ENCODE data around the gene ATP11B. TPM values are rescaled to one million over a fixed set of nuclear protein-coding genes. Genes with fewer than 3 reads are reported as not detected.
"Not testable (repeated sequence)": the region's sequence is repeated elsewhere in the genome, so short reads cannot be mapped to it uniquely, and the experiment has no call there.

Gene ATP11B
- total and polyA plus RNA-seq, 5 donors = 9.5 to 43.6 (median 36.1) TPM

DNA sequence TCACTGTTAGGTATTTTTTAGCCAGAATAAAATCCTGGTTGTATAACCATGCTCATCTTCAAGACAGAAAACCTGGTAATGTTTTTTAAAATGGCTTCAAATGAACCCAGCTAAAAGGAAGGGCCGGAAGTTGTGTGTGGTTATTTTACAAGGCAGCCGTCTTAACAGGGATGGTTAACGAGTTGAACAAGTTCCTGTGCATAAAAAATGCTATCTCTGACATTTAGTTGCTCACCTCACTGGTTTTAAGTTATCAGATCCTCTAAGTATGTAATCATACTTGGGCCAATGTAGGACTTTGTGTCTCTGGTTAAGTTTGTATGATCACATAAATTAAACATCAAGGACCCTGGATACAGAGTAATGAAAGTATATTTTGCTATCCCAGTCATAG, 2.1 kb downstream of the ATP11B start:
- intact Hi-C loops (cut with DNase I) = loop anchor here in 1 of 4 donors (10.0 kb wide), 1 partner anchor 81 kb away; no protein-coding TSS in a partner anchor
- 36% methylated on average over 3 of the region's 3 CpGs for WGBS
- Histone ChIP-seq H3K4me3 (ENCODE audit: low read length) (peak overlapping the region; percentile 91), H3K27me3 (ENCODE audit: control insufficient read depth, insufficient read depth) (no peaks in the 10 kb centered on the region), H3K9me3 (ENCODE audit: control insufficient read depth, low read length) (no peaks in the 10 kb centered on the region), H3K27ac (ENCODE audit: low read length) (no peak overlapping the region), H3K4me1 (ENCODE audit: control insufficient read depth, insufficient read depth, low read length) (no peaks in the 10 kb centered on the region)
- ATAC-seq (no peak), DNase-seq (no peak)

DNA sequence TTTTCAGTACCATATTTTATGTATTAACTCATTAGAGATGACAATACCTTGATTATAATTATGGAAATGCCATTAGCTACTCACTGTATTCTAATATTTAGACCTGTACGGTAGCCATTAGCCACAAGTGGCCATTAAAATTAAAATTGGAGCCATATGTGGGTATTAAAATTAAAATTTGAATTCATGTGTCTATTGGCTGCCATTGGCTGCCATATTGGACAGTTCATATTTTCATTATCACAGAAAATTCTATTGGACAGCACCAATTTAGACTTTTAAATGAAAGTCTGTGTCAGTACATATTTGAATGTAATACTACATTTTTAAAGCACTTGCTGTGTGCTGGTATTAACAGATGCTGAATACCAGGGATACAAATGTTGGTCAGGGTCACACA, 3.0 kb downstream of the ATP11B start:
- intact Hi-C loops (cut with DNase I) = loop anchor here in 1 of 4 donors (10.0 kb wide), 1 partner anchor 82 kb away; no protein-coding TSS in a partner anchor
- Histone ChIP-seq H3K27me3 (ENCODE audit: control insufficient read depth, insufficient read depth) (no peaks in the 10 kb centered on the region), H3K9me3 (ENCODE audit: control insufficient read depth, low read length) (no peaks in the 10 kb centered on the region), H3K4me3 (ENCODE audit: low read length) (no peak overlapping the region), H3K27ac (ENCODE audit: low read length) (no peak overlapping the region), H3K4me1 (ENCODE audit: control insufficient read depth, insufficient read depth, low read length) (no peaks in the 10 kb centered on the region)
- no peak for ATAC-seq
- WGBS = 98% methylated on average over 1 of the region's 1 CpG
- no peak for DNase-seq

DNA sequence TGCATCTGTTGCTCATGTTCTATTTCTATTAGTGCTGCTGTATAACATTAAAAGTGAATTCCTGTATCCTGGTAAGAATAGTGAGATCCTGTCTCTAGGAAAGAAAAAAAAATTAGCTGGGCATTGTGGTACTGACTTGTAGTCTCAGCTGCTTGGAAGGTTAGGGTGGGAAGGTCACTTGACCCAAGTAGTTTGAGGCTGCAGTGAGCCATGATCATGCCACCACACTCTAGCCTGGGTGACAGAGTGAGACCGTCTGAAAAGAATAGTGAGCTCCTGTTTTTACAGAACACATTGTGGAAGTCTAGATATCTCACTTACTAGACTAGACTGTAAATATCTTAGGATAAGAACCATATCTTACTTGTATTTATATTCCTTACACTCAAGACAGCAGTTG, 4.6 kb downstream of the ATP11B start:
- WGBS = 65% methylated on average over 1 of the region's 1 CpG
- DNase-seq = no peak
- peaks cover 2% of the 10 kb centered on the region for H3K4me1 ChIP-seq (ENCODE audit: control insufficient read depth, insufficient read depth, low read length)
- no peak overlapping the region for H3K27ac ChIP-seq (ENCODE audit: low read length)
- H3K9me3 ChIP-seq (ENCODE audit: control insufficient read depth, low read length) = no peaks in the 10 kb centered on the region
- H3K27me3 ChIP-seq (ENCODE audit: control insufficient read depth, insufficient read depth) = no peaks in the 10 kb centered on the region
- H3K4me3 ChIP-seq (ENCODE audit: low read length) = no peak overlapping the region
- intact Hi-C loops (cut with DNase I) = loop anchor here in 1 of 4 donors (10.0 kb wide), 1 partner anchor 83 kb away; no protein-coding TSS in a partner anchor
- no peak for ATAC-seq

DNA sequence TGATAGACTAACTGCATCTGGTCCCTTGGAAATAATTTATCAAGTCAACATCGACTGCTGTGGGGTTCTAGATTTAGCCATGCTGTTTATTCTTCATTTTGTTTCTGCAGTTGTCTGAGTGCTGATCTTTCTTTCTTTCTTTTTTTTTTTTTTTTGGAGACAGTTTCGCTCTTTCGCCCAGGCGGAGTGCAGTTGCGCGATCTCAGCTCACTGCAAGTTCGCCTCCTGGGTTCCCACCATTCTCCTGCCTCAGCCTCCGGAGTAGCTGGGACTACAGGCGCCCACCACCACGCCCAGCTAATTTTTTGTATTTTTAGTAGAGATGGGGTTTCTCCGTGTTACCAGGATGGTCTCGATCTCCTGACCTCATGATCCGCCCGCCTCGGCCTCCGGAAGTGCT, 5.8 kb downstream of the ATP11B start:
- not testable (repeated sequence) for H3K9me3 ChIP-seq (ENCODE audit: control insufficient read depth, low read length); H3K27ac ChIP-seq (ENCODE audit: low read length); H3K4me3 ChIP-seq (ENCODE audit: low read length); H3K27me3 ChIP-seq (ENCODE audit: control insufficient read depth, insufficient read depth); ATAC-seq; DNase-seq; H3K4me1 ChIP-seq (ENCODE audit: control insufficient read depth, insufficient read depth, low read length)
- WGBS = 93% methylated on average over 16 of the region's 16 CpGs
- intact Hi-C loops (cut with DNase I) = loop anchor here in 1 of 4 donors (10.0 kb wide), 1 partner anchor 84 kb away; no protein-coding TSS in a partner anchor

DNA sequence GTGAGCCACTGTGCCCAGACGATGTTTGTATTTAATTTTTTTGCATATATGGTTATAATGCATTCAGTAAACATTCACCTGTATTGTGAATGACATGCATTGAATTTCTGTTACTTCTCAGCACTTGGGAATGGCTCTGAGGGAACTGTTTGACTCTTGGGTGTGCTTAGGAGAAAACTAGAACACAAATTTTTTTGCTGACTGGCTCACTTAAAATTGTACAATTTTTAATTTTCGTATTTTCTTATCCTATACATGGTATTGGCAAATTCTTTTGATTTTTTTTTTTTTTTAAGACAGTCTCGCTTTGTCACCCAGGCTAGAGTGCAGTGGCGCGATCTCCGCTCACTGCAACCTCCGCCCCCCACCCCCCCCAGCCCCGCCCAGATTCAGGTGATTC, 7.2 kb downstream of the ATP11B start:
- 98% methylated on average over 8 of the region's 8 CpGs for WGBS
- Histone ChIP-seq H3K27me3 (ENCODE audit: control insufficient read depth, insufficient read depth) (no peaks in the 10 kb centered on the region), H3K4me3 (ENCODE audit: low read length) (no peak overlapping the region), H3K4me1 (ENCODE audit: control insufficient read depth, insufficient read depth, low read length) (peaks cover 2% of the 10 kb centered on the region), H3K9me3 (ENCODE audit: control insufficient read depth, low read length) (no peaks in the 10 kb centered on the region), H3K27ac (ENCODE audit: low read length) (no peak overlapping the region)
- intact Hi-C loops (cut with DNase I) = no loop called here
- DNase-seq (no peak), ATAC-seq (no peak)

DNA sequence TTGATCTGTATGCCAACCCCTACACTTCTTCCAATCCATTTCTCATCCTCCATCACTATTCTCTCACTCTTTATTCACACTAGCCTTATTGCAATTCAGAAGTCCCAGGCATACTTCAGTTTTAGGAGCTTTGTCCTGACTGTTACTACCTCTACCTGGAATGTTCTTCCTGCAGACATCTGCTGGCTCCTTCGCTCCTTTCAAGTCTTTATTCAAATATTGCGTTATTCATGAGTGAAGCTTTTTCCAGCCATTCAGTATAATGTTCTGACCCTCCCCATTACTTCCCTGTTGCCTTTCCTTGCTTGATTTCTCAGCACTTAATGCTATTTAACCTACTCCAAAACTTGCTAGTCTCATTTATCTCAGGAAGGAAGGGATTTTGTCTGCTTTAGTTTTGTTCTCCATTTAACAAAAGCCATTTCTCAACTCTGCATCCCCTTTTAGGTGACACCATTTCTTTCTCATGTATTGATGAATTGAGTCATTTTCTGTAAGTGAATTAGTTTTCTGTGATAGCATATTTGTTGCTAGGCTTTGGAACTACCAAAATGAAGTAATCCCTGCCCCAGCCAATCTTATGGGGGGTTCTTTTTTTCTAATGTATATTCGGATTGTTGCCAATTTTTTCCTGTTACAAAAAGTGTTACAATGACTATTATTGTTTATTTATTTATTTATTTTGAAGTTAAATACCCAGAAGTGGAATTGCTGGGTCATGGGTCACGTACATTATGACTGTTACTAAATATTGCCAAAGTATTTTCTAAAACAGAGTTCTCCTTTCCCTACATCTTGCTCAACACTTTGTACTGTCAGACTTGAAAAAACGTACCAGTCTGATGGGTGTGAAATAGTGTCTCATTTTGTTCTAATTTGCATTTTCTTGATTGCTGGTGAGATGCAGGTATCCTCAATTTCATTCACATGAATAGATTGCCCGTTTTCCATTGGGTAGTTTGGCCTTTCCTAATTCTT, 9.4 kb downstream of the ATP11B start:
- WGBS = 67% methylated on average over 6 of the region's 6 CpGs
- H3K4me1 ChIP-seq (ENCODE audit: control insufficient read depth, insufficient read depth, low read length) = peaks cover 2% of the 10 kb centered on the region
- ATAC-seq (peak in 1 of 2 donors; percentile 22), DNase-seq (no peak)
- intact Hi-C loops (cut with DNase I) = no loop called here
- no peaks in the 10 kb centered on the region for H3K9me3 ChIP-seq (ENCODE audit: control insufficient read depth, low read length)
- no peak overlapping the region for H3K27ac ChIP-seq (ENCODE audit: low read length)
- H3K27me3 ChIP-seq (ENCODE audit: control insufficient read depth, insufficient read depth) = no peaks in the 10 kb centered on the region
- H3K4me3 ChIP-seq (ENCODE audit: low read length) = no peak overlapping the region

DNA sequence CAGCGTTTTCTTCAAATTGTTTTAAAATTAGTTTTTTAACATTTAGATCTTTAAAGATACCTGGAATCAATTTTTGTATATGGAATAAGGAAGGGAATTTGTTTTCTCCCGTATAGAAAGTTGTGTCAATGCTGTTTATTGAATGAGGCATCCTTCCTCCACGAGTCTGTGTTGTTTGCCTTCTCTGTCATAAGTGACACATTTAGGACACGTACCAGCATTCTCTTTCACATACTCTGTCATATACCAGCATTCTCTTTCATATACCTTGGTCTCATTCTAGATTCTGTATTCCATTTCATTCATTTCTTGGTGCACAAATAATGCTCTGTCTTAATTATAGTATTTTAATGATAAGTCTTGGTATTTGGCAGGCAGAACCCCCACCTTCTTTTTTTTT, 10.3 kb downstream of the ATP11B start:
- ATAC-seq (no peak), DNase-seq (no peak)
- no peak overlapping the region for H3K27ac ChIP-seq (ENCODE audit: low read length)
- H3K27me3 ChIP-seq (ENCODE audit: control insufficient read depth, insufficient read depth) = no peaks in the 10 kb centered on the region
- 73% methylated on average over 4 of the region's 4 CpGs for WGBS
- H3K4me3 ChIP-seq (ENCODE audit: low read length) = no peak overlapping the region
- H3K9me3 ChIP-seq (ENCODE audit: control insufficient read depth, low read length) = no peaks in the 10 kb centered on the region
- intact Hi-C loops (cut with DNase I) = no loop called here
- peaks cover 2% of the 10 kb centered on the region for H3K4me1 ChIP-seq (ENCODE audit: control insufficient read depth, insufficient read depth, low read length)

DNA sequence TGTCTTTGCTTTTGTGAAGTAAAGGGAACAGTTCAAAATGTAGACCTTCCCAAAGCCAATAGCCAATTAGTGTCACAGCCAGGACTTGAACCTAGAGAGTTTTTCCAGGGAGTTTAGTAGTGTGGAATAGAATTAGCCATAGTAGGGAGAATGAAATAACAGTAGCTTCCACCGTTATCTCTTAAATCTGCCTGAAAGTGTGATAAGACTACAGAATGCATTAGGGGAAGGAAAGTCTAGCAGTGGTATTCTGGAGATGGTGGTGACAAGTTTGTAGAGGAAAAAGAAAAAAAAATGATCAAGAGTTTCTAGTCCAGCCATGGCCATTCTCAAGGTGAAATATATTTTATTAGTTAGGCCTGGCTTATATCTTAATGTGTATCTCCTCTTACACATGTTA, 13.8 kb downstream of the ATP11B start:
- no peak for DNase-seq
- Histone ChIP-seq H3K4me1 (ENCODE audit: control insufficient read depth, insufficient read depth, low read length) (peaks cover 5% of the 10 kb centered on the region), H3K9me3 (ENCODE audit: control insufficient read depth, low read length) (no peaks in the 10 kb centered on the region), H3K4me3 (ENCODE audit: low read length) (no peak overlapping the region), H3K27me3 (ENCODE audit: control insufficient read depth, insufficient read depth) (no peaks in the 10 kb centered on the region), H3K27ac (ENCODE audit: low read length) (no peak overlapping the region)
- no peak for ATAC-seq
- intact Hi-C loops (cut with DNase I) = no loop called here
- WGBS = 56% methylated on average over 1 of the region's 1 CpG

DNA sequence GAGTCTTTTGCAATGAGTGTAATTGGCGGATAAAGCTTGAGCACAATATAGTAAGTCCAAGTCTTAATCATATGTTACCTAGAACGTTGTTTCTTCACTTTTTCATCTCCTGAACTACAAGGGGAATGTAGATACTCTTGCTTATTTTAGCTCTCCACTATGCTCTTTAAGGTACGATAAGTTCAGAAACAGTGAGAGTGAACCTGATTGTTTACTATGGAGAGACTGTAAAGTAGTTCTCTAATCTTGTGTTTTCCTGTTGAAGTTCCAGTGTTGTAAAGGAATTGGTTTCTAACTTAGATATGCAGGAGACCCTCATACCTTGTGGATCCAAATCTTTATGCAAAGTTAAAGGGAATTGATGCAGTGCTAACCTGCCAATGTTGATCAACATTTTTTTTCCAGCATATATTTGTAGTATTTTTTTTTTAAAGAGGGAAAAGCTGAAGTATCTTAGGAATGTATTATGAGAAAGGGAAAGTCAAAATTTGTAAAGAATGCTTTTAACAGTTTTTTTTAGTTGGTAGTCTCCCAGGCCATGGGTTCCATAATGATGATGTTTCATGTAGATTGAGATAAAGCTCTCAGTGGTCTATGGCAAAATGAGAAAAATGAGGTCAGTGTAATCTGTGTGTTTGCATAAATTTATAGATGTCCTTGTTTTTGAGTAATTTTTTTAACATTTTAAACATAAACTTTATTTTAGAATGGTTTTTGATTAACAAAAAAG, 14.9 kb downstream of the ATP11B start:
- Histone ChIP-seq H3K9me3 (ENCODE audit: control insufficient read depth, low read length) (no peaks in the 10 kb centered on the region), H3K4me1 (ENCODE audit: control insufficient read depth, insufficient read depth, low read length) (peaks cover 4% of the 10 kb centered on the region), H3K27ac (ENCODE audit: low read length) (no peak overlapping the region), H3K27me3 (ENCODE audit: control insufficient read depth, insufficient read depth) (no peaks in the 10 kb centered on the region), H3K4me3 (ENCODE audit: low read length) (no peak overlapping the region)
- WGBS = 64% methylated on average over 3 of the region's 3 CpGs
- DNase-seq (no peak), ATAC-seq (no peak)
- intact Hi-C loops (cut with DNase I) = no loop called here

DNA sequence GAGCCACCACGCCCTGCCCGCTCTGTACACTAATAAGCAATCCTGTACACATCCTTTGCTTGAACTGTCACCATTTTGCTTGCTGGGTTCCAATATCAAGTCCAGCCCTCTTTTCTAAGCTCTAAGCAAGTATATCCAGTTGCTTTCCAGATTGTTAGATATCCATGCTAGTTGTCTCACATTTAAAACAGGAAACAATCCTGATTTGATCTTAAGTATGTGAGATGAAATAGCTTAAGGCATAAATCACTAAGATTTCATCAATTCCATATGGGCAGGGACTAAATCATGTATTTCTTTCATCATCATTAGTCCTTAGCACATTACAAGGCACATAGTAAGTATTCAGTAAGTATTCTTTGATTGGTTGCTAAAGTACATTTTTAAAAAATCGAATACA, 16.2 kb downstream of the ATP11B start:
- WGBS = 96% methylated on average over 3 of the region's 3 CpGs
- DNase-seq = no peak
- ATAC-seq = no peak

More for the DNA sequence above, 16.2 kb downstream of the ATP11B start:
- no peak overlapping the region for H3K27ac ChIP-seq (ENCODE audit: low read length)
- peaks cover 4% of the 10 kb centered on the region for H3K4me1 ChIP-seq (ENCODE audit: control insufficient read depth, insufficient read depth, low read length)
- intact Hi-C loops (cut with DNase I) = no loop called here
- no peaks in the 10 kb centered on the region for H3K27me3 ChIP-seq (ENCODE audit: control insufficient read depth, insufficient read depth)
- H3K4me3 ChIP-seq (ENCODE audit: low read length) = no peak overlapping the region
- H3K9me3 ChIP-seq (ENCODE audit: control insufficient read depth, low read length) = no peaks in the 10 kb centered on the region
